ENCODE data around the gene OLFML3.
"Not testable (repeated sequence)": the region's sequence is repeated elsewhere in the genome, so short reads cannot be mapped to it uniquely, and the experiment has no call there.

The OLFML3 gene

DNA sequence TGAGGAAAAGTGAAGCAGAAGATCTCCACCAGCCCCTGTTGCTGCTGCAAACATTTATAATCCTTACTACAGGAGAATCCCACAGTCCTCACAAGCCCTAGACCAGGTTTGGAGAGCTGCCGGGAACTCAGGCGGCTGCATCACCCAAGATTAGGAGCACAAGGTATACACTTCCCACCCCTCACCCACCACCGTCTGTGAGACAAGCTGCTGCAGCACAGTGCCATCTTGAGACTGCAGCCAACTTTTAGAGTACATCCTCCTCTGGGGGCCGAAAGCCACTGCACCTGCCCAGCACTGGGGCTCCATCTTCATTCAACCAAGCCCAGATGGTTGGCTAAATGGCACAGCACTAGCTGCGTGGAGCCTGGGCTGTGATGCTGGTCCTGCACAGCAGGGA, 13.8 kb downstream of the OLFML3 start:
- DNase-seq: no peak

DNA sequence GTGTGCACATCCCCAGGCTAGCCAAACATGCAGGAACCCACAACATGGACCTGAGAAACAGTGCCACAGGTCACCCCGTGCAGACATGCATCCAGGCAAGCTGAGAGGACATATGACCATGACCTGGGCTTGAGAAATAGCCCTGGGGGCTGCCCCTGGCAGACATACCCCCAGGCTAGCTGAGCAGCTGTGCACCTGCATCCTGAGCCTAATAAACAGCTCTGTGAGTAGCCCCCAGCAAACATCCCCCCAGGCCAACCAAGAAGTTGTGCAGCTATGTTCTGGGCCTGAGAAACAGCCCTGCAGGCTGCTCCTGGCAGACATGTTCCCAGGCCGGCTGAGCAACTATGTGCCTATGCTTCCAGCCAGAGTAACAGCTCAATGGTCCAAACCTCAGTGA, 14.5 kb downstream of the OLFML3 start:
- DNase-seq: no peak

DNA sequence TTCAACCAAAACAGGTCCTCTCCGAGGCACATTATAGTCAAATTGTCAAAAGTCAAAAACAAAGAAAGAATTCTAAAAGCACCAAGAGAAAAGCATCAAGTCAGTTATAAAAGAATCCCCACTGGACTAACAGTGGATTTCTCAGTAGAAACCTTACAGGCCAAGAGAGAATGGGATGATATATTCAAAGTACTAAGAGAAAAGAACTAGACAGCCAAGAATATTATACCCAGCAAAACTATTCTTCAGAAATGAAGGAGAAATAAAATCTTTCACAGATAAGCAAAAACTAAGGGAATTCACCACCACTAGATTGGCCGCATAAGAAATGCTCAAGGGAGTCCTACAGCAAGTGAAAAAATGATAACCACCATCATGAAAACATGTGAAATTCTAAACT, 16.1 kb downstream of the OLFML3 start:
- DNase-seq: no peak

DNA sequence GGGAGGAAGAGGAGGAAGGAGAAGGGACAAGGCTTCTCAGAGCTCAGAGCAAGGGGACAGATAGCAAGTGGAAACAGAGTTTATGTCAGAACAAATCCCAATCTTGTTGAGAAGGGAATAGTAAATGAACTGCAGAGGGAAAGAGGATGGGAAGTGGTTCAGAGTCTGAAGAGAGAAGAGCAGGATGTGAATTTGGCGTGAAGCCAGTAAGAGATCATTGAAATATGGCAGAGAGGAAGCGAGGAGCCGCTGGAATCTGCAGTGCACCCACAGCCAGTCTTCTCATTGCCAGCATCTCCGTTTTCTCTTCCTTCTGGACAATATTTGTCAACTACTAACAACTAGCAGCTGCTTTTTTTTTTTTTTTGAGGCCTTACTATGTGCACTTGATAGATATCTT, 19.1 kb downstream of the OLFML3 start:
- no peak for DNase-seq

DNA sequence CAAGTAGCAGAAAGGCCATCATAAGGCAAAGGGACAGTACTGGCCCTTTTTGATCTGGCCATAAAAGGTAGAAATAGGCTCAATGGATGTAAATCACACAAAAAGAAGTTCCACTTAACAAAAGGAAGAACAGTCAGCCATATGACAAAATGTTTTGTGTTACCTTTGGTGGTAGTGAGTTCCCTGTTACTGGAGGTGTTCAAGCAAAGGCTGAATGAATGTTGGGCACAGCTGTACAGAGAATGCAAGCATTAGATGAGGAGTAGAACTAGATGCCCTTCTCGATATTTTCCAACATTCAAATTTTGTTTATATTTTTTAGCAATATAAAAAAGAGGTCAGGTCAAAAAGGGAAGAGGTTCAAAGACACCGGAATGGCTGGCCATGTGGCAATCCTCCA, 20.0 kb downstream of the OLFML3 start:
- DNase-seq: no peak

DNA sequence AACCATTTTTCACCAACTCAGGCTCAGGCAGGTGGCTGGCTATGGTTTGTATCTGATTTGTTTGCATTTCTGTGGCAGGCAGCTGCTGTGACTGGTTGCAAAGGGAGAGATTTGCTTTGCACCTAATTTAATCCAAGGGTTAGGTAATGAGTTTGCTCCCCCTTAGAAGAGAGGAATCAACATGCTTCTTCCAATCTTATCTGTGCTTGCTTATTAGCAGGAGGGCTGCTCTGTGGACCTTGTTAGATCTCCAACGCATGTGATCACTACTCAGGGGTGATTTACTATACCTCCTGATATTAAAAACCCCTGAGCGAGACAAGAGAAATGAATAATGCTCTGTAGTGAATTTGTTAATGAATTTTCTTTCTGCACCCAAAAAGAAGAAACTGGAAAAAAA, 20.5 kb downstream of the OLFML3 start:
- no peak for DNase-seq

DNA sequence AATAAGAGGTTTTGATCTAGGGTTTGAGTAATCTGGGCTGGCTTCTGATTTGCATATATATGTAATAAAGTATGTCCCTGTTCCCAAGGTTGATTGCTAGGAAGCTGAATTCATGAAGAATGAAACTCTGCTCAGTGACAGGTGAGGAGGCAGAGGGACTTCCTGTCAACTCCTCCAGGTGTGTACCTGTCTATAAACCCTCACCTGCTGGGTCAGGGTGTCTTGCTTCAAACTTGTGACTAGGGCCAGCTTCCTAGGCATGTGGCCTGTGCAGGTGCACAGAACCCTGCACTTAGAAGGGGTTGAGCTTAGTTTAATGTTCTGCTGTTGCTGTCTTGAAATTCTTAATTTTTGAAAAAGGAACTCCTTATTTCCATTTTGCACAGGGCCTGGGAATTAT, 21.1 kb downstream of the OLFML3 start:
- no peak for DNase-seq

DNA sequence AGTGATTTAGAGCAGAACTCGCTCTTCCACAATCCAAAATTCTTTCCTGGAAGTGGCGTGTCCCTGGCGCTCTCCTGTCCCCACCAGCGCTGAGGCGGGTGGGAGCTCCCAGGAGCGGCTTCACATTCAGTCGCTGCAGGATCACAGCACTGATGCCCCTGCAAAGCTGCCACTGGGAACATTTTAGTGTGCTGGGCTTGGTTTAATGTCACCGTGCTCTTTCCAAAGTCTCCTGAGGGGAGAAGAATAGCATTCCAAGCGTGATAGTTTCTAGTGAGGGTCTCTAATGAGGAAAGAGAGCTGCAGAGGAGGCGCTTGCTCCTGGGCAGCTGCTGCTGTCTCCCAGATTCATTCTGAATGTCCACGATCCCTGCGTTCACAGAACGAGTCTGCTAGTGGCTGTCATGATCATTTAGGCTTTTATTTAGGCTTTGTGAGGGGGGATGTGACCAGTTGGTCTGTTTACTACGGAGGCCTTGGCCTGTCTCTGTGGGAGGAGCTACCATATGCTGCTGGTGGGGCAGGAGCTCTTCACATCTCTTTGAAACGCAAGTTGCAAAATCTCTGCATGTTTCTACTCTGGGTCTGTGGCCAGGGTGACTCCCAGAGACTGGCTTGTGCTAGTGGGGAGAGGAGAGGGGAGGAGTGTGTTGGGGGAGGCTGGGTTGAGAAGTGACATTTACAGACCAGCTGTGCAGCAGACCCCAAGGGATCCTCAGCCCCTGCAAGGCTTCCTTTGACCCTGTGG, 23.4 kb downstream of the OLFML3 start:
- no peak for DNase-seq

DNA sequence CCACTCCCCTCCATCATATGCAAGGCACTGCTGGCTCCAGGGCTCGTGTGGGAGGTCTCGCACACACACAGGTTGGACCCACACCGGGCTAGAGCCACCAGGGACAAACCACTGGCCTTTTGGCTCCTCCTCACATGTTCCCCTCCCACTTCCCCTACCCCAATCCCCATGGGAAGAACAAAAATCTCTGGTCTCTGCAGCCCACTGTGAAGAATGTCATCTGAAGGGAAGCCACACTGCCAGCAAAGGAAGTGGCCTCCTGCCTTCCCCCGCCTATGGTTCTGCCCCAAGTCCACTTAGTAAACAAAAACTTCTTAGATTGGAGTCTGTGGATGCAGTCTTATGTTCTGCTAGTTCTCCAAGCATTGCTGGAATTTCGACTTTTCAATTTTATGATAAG, 24.2 kb downstream of the OLFML3 start:
- no peak for DNase-seq

DNA sequence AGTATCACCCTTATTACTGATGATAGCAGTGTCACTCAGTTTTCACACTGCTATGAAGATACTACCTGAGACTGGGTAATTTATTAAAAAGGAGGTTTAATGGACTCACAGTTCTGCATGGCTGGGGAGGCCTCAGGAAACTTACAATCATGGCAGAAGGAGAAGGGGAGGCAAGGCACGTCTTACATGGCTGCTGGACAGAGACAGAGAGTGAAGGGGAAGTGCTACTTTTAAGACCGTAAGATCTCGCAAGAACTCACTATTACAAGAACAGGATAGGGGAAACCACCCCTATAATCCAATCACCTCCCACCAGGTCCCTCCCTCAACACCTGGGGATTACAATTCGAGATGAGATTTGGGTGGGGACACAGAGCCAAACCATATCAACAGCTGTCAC, 27.6 kb downstream of the OLFML3 start:
- not testable (repeated sequence) for DNase-seq

DNA sequence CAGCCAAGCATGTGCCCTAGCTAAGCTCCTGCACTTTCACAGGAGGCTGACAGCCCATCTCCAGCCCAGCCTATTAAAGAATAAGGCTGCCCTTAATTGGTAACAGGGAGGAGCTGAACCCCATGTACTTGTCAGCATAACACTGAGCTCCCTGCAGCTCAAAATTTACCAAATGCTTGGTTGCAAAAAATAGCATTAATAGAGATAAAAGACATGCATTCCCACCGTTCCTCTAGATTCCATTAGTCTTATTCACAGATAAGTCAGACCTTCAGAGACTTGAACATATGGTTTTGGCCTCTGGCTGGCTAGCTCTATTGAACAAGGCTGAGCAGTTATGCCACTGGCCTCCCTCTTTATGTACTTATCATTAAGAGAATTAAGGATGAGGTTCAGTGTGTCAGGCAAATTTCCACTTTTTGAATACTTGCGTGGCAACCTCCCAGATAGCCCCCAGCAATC, 29.2 kb downstream of the OLFML3 start:
- DNase-seq: no peak

DNA sequence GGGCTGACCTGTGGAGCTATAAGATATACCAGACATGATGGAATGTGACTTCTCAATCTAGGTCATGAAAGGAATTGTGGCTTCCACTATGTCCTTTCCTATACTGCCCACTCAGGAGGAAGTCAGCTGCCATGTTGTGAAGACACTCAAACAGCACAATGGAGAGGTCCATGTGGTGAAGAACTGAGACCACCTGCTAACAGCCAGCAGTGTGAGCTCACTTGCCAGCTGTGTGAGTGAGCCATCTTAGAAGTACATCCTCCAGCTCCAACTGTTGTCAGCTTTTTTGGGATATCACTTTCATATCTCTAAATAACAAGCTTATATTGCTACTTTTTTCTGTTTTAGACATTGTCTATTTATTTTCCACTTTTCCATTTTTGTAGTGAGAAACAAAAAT, 29.7 kb downstream of the OLFML3 start:
- DNase-seq: no peak

DNA sequence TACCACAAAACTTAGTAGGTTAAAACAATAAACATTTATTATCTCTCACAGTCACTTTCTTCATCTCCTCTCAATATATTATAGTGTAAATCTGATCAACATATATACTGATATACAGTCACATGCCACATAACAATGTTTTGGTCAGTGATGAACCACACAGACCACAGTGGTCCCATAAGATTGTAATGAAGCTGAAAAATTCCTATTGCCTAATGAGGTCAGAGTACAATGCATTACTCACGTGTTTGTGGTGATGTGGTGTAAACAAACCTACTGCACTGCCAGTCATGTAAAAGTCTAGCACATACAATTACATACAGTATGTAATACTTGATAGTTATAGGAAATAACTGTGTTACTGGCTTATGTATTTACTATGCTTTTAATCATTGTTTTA, 30.1 kb downstream of the OLFML3 start:
- DNase-seq: no peak

DNA sequence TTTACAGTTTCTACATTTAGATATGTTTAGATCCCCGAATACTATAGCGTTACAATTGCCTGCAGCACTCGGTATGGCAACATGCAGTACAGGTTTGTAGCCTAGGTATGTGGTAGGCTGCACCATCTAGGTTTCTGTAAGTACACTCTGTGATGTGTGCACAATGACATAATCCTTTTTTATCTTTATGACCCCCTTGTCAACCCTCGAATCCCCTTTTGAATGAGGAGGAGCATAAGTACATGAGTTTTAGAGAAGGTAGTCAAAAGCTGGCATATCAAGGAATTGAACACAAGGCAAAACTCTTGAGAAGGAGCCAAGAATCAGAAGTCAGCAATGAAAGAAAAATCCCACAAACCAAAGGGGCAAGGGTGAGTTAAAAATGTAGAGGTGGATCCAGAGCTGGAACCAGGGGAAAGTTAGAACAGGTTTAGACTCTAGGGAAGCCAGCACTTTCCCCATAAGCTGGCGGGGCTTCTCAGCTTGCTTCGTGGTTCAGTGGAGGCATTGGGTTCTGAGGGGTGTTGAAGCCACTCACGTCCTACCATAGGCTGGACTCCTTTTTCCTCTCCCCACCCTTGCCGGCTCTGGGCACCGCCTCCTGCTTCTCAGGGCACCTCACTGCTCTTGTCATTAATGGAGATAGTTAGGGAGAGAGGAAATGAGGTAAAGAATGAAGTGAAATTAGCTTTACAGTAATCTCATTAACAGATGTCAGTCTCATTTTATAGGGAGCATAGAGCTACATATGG, 31.3 kb downstream of the OLFML3 start:
- no peak for DNase-seq

DNA sequence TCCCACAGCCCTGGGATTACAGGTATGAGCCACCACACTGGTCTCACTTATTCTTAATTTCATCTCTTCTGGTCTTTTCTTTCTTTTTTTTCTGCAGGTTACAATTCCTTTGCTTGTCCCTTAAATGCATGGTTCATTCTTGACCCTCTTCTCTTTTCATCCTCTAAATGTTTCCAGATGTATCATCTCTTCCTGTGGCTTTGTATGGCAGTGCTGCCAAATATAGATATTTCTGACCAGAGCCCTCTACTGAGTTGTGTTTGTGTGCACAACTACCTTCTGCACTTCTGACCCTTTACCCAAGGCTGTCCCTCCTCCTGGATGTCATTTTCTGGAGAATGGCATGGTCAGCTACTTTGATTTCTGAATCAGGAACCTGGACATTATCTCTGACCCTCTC, 32.5 kb downstream of the OLFML3 start:
- no peak for DNase-seq

DNA sequence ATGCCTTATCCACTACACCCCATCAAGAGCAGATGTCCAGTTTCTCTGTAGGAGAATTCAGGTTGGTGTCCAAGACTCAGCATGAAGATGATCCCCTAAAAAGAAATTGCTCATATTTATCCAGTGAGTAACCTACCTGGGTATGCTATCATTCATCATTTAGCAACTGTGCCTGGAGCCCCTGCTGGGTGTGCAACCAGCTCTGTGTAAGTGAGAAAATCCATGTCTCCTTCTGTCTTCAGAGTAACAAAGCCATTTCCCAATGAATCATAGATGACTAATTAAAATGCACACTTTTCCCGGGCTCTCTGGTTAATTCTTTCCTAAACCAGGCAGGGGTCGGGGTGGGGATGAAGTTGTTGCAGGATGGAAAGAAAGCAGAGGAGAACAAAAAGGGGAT, 35.8 kb downstream of the OLFML3 start:
- no peak for DNase-seq

DNA sequence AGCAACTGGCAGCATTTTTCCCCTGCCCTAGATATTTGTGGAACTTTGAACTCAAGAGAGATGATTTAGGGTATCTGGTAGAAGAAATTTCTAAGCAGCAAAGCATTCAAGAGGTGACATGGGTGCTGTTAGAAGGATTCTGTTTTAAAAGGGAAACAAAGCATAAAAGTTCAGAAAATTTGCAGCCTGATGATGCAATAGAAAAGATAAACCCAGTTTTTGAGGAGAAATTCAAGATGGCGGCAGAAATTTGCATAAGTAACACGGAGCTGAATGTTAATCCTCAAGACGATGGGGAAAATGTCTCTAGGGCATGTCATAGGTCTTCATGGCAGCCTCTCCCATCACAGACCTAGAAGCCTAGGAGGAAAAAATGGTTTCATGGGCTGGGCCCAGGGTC, 40.5 kb downstream of the OLFML3 start:
- not testable (repeated sequence) for DNase-seq

DNA sequence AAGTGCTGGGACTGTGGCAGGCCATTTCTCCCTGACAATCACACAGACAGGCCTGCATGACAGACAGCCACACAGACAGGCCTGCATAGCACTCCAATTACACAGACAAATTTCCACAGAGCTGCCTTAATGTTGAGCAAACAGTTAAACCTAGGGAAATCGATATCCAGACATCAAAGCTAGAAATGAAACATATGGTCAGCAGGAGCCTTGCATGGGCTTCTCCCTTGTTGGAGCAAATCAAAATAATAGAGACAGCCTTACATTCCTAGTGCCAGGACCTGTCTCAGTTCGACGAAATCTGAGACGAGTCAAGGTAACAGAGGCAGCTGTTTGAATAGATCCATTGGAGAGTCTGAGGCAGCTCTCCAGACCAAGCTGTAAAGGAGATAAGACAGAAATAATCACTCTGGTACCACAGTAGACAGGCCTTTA, 42.4 kb downstream of the OLFML3 start:
- DNase-seq: no peak

DNA sequence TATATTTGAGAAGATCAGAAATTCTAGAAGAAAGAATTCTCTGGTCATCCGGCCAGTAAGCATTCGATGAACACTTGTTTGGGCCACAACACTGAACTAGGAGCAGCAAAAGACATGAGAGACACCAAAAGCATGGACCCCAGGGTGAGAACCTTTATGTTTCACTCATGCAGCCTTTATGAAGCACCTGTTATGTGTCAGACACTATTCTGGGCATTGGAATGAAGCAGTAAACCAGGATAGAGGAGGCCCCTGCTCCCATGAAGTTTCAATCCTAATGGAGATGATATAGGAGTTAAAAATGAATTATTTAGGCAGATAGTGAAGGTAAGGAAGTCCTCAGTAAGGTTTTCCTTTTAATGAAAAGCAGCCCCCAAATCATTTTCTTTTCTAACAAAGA, 43.6 kb downstream of the OLFML3 start:
- no peak for DNase-seq

DNA sequence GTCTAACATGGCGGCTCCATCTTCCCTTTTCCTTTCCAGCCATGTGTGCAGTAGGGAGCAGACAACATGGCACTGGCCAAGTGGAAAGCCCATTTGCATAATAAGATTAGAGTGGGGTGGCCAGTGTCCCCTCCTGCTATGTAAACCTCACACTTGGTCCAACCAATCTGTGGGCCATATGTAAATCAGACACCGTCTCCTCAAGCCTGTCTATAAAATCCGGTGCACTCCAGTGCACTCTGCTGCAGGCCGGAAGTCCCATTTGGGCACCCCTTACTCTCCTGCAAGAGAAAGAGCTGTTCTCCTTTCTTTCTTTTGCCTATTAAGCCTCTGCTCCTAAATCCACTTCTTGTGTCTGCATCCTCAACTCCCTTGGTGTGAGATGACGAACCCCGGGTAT, 44.1 kb downstream of the OLFML3 start:
- DNase-seq: no peak

DNA sequence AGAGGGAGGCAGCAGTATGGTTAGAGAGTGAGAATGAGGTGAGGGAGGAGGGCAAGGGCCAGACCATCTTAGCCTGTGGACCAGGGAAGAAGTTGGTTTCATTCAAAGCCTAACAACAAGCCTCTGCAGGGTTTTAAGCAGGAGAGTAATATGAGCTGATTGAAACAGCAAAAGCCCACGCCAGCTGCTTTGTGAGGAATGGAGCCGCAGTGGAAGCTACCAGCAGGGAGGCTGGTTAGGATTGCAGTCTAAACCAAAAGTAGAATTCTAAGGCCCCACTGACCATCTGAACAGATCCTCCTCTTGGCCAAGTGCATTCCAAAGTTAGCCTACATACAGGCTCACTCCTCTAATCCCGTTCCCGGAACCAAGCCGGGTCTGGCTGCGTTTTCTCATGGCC, 44.8 kb downstream of the OLFML3 start:
- no peak for DNase-seq

DNA sequence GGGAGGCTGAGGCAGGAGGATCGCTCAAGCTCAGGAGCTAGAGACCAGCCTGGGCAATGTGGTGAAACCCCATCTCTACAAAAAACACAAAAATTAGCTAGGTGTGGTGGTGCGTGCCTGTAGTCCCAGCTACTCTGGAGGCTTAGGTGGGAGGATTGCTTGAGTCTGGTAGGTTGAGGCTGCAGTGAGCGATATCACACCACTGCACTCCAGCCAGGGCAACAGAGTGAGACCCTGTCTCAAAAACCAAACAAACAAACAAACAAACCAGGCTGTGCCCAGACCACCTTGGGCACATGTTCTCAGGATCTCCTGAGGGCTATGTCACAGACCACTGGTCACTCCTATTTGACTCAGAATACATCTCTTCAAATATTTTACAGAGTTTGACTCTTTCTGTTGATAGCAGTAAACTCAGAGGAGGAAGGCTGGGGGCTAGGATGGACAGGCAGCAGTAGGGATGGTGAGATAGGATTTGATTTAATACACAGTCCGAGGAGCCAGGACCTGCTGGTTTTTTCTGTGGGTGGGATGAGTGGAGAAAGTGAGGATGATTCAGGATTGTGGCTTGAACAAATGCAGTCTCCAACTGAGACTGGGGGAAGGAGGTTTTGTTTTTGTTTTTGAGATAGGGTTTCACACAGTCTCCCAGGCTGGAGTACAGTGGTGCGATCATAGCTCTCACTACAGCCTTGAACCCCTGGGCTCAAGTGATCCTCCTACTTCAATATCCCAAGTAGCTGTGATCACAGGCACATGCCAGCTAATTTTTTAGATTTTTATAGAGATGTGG, 46.5 kb downstream of the OLFML3 start:
- no peak for DNase-seq

DNA sequence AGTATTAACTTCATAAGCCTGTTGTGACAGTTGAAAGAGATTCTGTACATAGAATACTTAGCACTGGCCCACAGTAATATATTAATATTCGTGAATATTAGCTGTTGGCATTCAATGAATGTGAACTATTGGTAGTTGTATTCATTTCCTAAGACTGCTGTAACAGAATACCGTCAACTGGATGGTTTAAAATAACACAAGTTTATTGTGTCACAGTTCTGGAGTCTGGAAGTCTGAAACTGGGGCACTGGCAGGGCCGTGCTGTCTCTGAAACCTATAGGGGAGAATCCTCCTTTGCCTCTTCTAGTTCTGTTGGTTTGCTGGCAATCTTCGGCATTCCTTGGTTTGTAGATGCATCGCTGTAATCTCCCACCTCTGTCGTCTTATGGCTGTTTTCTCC, 47.5 kb downstream of the OLFML3 start:
- DNase-seq: no peak

Data from T-helper 2 cell (primary cell).